Mucosa of gallbladder (tissue), 1 donor: ENCODE results near the gene PDS5A. TPM values are rescaled to one million over a fixed set of nuclear protein-coding genes. Genes with fewer than 3 reads are reported as not detected.
"Not testable (repeated sequence)": the region's sequence is repeated elsewhere in the genome, so short reads cannot be mapped to it uniquely, and the experiment has no call there.

Source experiments
- DNase-seq: peaks from one replicate; pipeline ENCODE4 v3.0.0-alpha.2; 2020; ENCODE audit warnings: low spot score
- total RNA-seq: library from RNA; stranded (reverse); gene quantifications from one replicate; pipeline ENCODE4 v1.2.1, GENCODE V29; 2021
- donor health status: DM: no; HTN: no; CAD: no.

PDS5A gene
- total RNA-seq, 1 donor from 2014 or later: 53.5 TPM

GRCh38 chr4:39961311-39961877 is 16.3 kb downstream of the PDS5A start:
- DNase-seq: no peak

- DNase-seq: no peak
Observed at GRCh38 chr4:39950861-39951481, 26.7 kb downstream of the PDS5A start.

GRCh38 chr4:39947963-39948362 is 29.7 kb downstream of the PDS5A start:
- no peak for DNase-seq

GRCh38 chr4:39947417-39947816 is 30.3 kb downstream of the PDS5A start:
- no peak for DNase-seq

- DNase-seq: not testable (repeated sequence)
Observed at GRCh38 chr4:39944245-39944644, 33.5 kb downstream of the PDS5A start.

- no peak for DNase-seq
Observed at GRCh38 chr4:39942507-39942906, 35.2 kb downstream of the PDS5A start.

- no peak for DNase-seq
Observed at GRCh38 chr4:39941682-39942217, 36.0 kb downstream of the PDS5A start.

GRCh38 chr4:39937683-39938268 is 39.9 kb downstream of the PDS5A start:
- DNase-seq: no peak

GRCh38 chr4:39936565-39937418 is 40.9 kb downstream of the PDS5A start:
- no peak for DNase-seq

- DNase-seq: no peak
Observed at GRCh38 chr4:39933671-39934590, 43.8 kb downstream of the PDS5A start.

GRCh38 chr4:39932776-39933402 is 44.8 kb downstream of the PDS5A start:
- no peak for DNase-seq

- no peak for DNase-seq
Observed at GRCh38 chr4:39931441-39931901, 46.2 kb downstream of the PDS5A start.

GRCh38 chr4:39928538-39928937 is 49.2 kb downstream of the PDS5A start:
- no peak for DNase-seq

GRCh38 chr4:39924014-39924413 is 53.7 kb downstream of the PDS5A start:
- DNase-seq: no peak

GRCh38 chr4:39922399-39922798 is 55.3 kb downstream of the PDS5A start:
- no peak for DNase-seq

- DNase-seq: no peak
Observed at GRCh38 chr4:39913471-39913870, 64.2 kb downstream of the PDS5A start.

- DNase-seq: no peak
Observed at GRCh38 chr4:39910064-39910463, 67.6 kb downstream of the PDS5A start.

- DNase-seq: no peak
Observed at GRCh38 chr4:39908284-39908683, 69.4 kb downstream of the PDS5A start.

GRCh38 chr4:39905656-39906055 is 72.1 kb downstream of the PDS5A start:
- no peak for DNase-seq

- not testable (repeated sequence) for DNase-seq
Observed at GRCh38 chr4:39905019-39905418, 72.7 kb downstream of the PDS5A start.

- no peak for DNase-seq
Observed at GRCh38 chr4:39900966-39901365, 76.7 kb downstream of the PDS5A start.
